GM19193 (cell line): ENCODE results near the gene F8.

Experiments used
- POLR2A ChIP-seq: IDR thresholded peaks from 4 replicates; pipeline ENCODE4 v1.6.1; 2011; ENCODE audit not compliant: insufficient read depth, insufficient read length; ENCODE audit errors: extremely low read depth

The F8 gene

GRCh38 chrX:155052738-155053498 lies 30.4 kb upstream of the F8 start:
- TF ChIP-seq POLR2A = no peak

GRCh38 chrX:155048977-155049619 lies 26.6 kb upstream of the F8 start:
- no peak for TF ChIP-seq POLR2A

- TF ChIP-seq POLR2A = no peak
Measured at GRCh38 chrX:155046811-155047528, 24.4 kb upstream of the F8 start.

GRCh38 chrX:155046129-155046810 lies 23.7 kb upstream of the F8 start:
- TF ChIP-seq POLR2A = no peak

GRCh38 chrX:155035688-155036087 lies 13.2 kb upstream of the F8 start:
- no peak for TF ChIP-seq POLR2A

- TF ChIP-seq POLR2A = no peak
Measured at GRCh38 chrX:155031657-155032056, 9.1 kb upstream of the F8 start.

- TF ChIP-seq POLR2A = no peak
Measured at GRCh38 chrX:155028877-155029291, 6.4 kb upstream of the F8 start.

GRCh38 chrX:155028129-155028528 lies 5.6 kb upstream of the F8 start:
- TF ChIP-seq POLR2A = no peak

GRCh38 chrX:155027509-155028066 lies 5.1 kb upstream of the F8 start:
- no peak for TF ChIP-seq POLR2A

GRCh38 chrX:155026727-155027508 lies 4.4 kb upstream of the F8 start, which contains the start of gene FUNDC2:
Gene FUNDC2, plus strand, starts transcription at chrX:155026844. Its CDS starts 95 bp downstream, at chrX:155026939.
- peak; percentile 74 for TF ChIP-seq POLR2A

- TF ChIP-seq POLR2A = no peak
Measured at GRCh38 chrX:155026420-155026726, 3.9 kb upstream of the F8 start.

GRCh38 chrX:155023907-155024833 lies 1.6 kb upstream of the F8 start:
- TF ChIP-seq POLR2A = no peak

GRCh38 chrX:155020591-155020990 lies 1.9 kb downstream of the F8 start:
- no peak for TF ChIP-seq POLR2A
